H1 (cell line): ENCODE results near the gene FBN2. TPM values are rescaled to one million over a fixed set of nuclear protein-coding genes. Genes with fewer than 3 reads are reported as not detected.

Experiments
- ATF3 ChIP-seq: IDR thresholded peaks from 2 replicates; pipeline ENCODE4 v1.6.1; 2011; ENCODE audit warnings: low read depth, mild to moderate bottlenecking, low read length; ENCODE audit not compliant: insufficient read depth
- CBX5 ChIP-seq: fragments of 300-800, 300-1000 bp; sonication (generic); IDR thresholded peaks from 2 replicates; pipeline ENCODE4 v1.7.1; 2016; ENCODE audit warnings: antibody characterized with exemption, low read length, low read depth
- CREB1 ChIP-seq: IDR thresholded peaks from 2 replicates; pipeline ENCODE4 v1.6.1; 2012; ENCODE audit warnings: inconsistent platforms
- GTF2F1 ChIP-seq: IDR thresholded peaks from 2 replicates; pipeline ENCODE4 v1.6.1; 2012; ENCODE audit warnings: low read depth, low read length, improper control_type of control experiment, borderline replicate concordance
- MAX ChIP-seq: IDR thresholded peaks from 2 replicates; pipeline ENCODE4 v1.6.1; 2012; ENCODE audit warnings: inconsistent platforms
- NRF1 ChIP-seq: IDR thresholded peaks from 2 replicates; pipeline ENCODE4 v1.6.1; 2011; ENCODE audit warnings: mild to moderate bottlenecking, low read depth, low read length, improper control_type of control experiment
- RNF2 ChIP-seq: fragments of 200-900, 300-1000 bp; sonication (generic); IDR thresholded peaks from 2 replicates; pipeline ENCODE4 v1.7.1; 2016; ENCODE audit warnings: borderline replicate concordance, low read depth, mild to moderate bottlenecking, antibody characterized with exemption, low read length; ENCODE audit not compliant: poor library complexity, severe bottlenecking; ENCODE audit errors: missing control alignments
- TAF7 ChIP-seq: optimal IDR thresholded peaks from 2 replicates; pipeline ENCODE3; 2011; ENCODE audit warnings: low read depth, mild to moderate bottlenecking, inconsistent platforms, low read length, moderate library complexity, borderline replicate concordance
- TEAD4 ChIP-seq: IDR thresholded peaks from 2 replicates; pipeline ENCODE4 v1.6.1; 2012; ENCODE audit warnings: low read depth, low read length, inconsistent platforms, mixed read lengths
- polyA plus RNA-seq, 7 experiments: library from polyadenylated mRNA; depleted of rRNA in 3 of 7; stranded (reverse) in 5 of 7; unstranded in 2 of 7; fragments of >200 nt in 5 of 7; fragments of 200-250 nt in 2 of 7; gene quantifications; 1 replicate in 5 of 7; 2 replicates in 1 of 7; 4 replicates in 1 of 7; pipeline versions ENCODE4 v1.2.1 to v1.2.3, GENCODE V29; 2011 to 2013; ENCODE audit warnings: missing spikeins in 2 of 7, mixed read lengths in 2 of 7
- total RNA-seq: library from RNA; stranded (reverse); fragmentation: NEBNext Ultra II Directional; extraction: Animal tissue kit (Norgen Biotek cat#: 25700); gene quantifications from 2 replicates; pipeline ENCODE4 v1.2.1, GENCODE V29; 2021

Gene FBN2
- total and polyA plus RNA-seq, 2 of the 8 experiments (the other 6 are each of a cell fraction or from before 2014, with no cell fraction given) = 14.1 to 16.3 TPM

GRCh38 chr5:128376577-128376976 is 161.5 kb downstream of the FBN2 start (continued):
- TF ChIP-seq MAX (no peak), GTF2F1 (no peak), CBX5 (no peak), RNF2 (no peak), NRF1 (no peak), ATF3 (no peak), TAF7 (no peak), CREB1 (no peak), TEAD4 (no peak)
- TF ChIP-seq, all 59 proteins: peak for 0
